Spleen (tissue), 11 donors: ENCODE measurements around the gene NCSTN. TPM values are rescaled to one million over a fixed set of nuclear protein-coding genes. Genes with fewer than 3 reads are reported as not detected.
A peak's percentile ranks its signal among the peaks of the same experiment; 100 is the strongest.

ENCODE experiments used
- DNase-seq: peaks from one replicate; pipeline ENCODE4 v3.0.0-alpha.2; 2020
- H3K27ac ChIP-seq, 8 donors: fragments of 200-600 bp; sonication (generic) in 7 of 8; 1 replicate in 4 of 8; 2 replicates in 4 of 8; pipeline versions ENCODE4 v1.5.0 to v1.8.0; 2016 to 2021; ENCODE audit warnings: inconsistent platforms in 4 of 8, mild to moderate bottlenecking in 4 of 8, moderate library complexity in 1 of 8
- H3K27me3 ChIP-seq, 7 donors: fragments of 200-600 bp; sonication (generic) in 6 of 7; replicated peaks in 1 of 7; 1 replicate in 4 of 7; 2 replicates in 3 of 7; pipeline versions ENCODE4 v1.5.0 to v1.8.0; 2016 to 2021; ENCODE audit warnings: inconsistent platforms in 3 of 7, mild to moderate bottlenecking in 1 of 7
- H3K36me3 ChIP-seq, 6 donors: fragments of 200-600 bp; sonication (generic) in 5 of 6; 1 replicate in 4 of 6; 2 replicates in 2 of 6; pipeline versions ENCODE4 v1.5.0 to v1.8.0; 2016 to 2021; ENCODE audit warnings: inconsistent platforms in 2 of 6
- H3K4me1 ChIP-seq, 6 donors: fragments of 200-600 bp; sonication (generic) in 5 of 6; 1 replicate in 3 of 6; 2 replicates in 3 of 6; pipeline versions ENCODE4 v1.5.0 to v1.8.0; 2016 to 2021; ENCODE audit warnings: inconsistent platforms in 3 of 6
- H3K4me3 ChIP-seq, 8 donors: fragments of 200-600 bp; sonication (generic) in 7 of 8; 1 replicate in 4 of 8; 2 replicates in 4 of 8; pipeline versions ENCODE4 v1.5.0 to v1.8.0; 2016 to 2021; ENCODE audit warnings: inconsistent platforms in 4 of 8, mild to moderate bottlenecking in 4 of 8, moderate library complexity in 2 of 8
- H3K9me3 ChIP-seq, 8 donors: fragments of 200-600 bp; sonication (generic) in 7 of 8; 1 replicate in 4 of 8; 2 replicates in 4 of 8; pipeline versions ENCODE4 v1.5.0 to v1.8.0; 2016 to 2021; ENCODE audit warnings: inconsistent platforms in 4 of 8
- CTCF ChIP-seq, 11 experiments: fragments of 200-600 bp in 7 of 11; fragments of 450-650 bp in 4 of 11; sonication (generic) in 4 of 11; IDR thresholded peaks in 8 of 11; conservative IDR thresholded peaks in 3 of 11; 1 replicate in 7 of 11; 2 replicates in 4 of 11; pipeline versions ENCODE4 v1.4.0 to v1.8.0; 2016 to 2021; ENCODE audit warnings: antibody characterized with exemption in 11 of 11, inconsistent platforms in 4 of 11, mild to moderate bottlenecking in 1 of 11
- POLR2A ChIP-seq, 3 donors: fragments of 450-650 bp; IDR thresholded peaks; one replicate each; pipeline ENCODE4 v1.5.1; 2017; ENCODE audit warnings: antibody characterized with exemption in 3 of 3, mild to moderate bottlenecking in 1 of 3
- POLR2AphosphoS5 ChIP-seq, 3 donors: sonication (generic); formaldehyde crosslinking; IDR thresholded peaks; one replicate each; pipeline ENCODE4 v1.5.1; 2017; ENCODE audit warnings: antibody characterized with exemption in 3 of 3
- WGBS, 5 donors: extraction: QIAGEN DNeasy Blood & Tissue Kit in 3 of 5; methylation state at CpG; one replicate each; pipeline versions ENCODE4 v1.1.5 to v1.1.7; 2013 to 2018; 5-methylcytosine and 5-hydroxymethylcytosine counted together
- intact Hi-C: fragments of 100-400 bp; cut with DNase I; formaldehyde crosslinking; loops from one replicate; pipeline ENCODE4 v1.15.0; 2023; ENCODE audit warnings: low total_unique reads
- polyA plus RNA-seq, 3 donors: library from polyadenylated mRNA; stranded (reverse); fragments of 200-250 nt; gene quantifications; one replicate each; pipeline ENCODE4 v1.2.1, GENCODE V29; 2013
- total RNA-seq, 7 donors: library from RNA; depleted of rRNA in 3 of 7; stranded (reverse); fragments of >200 nt in 3 of 7; fragmentation: NEBNext Ultra II Directional in 4 of 7; extraction: Animal tissue kit (Norgen Biotek cat#: 25700) in 4 of 7; gene quantifications; one replicate each; pipeline versions ENCODE4 v1.1.0 to v1.2.1, GENCODE V29; 2016 to 2021
- donor health status: healthy with polysubstance abuse.
- donor health status: DM: no; HTN: no; CAD: no; lungs with moderate emphysema.
- donor health status: DM: no; HTN: no; CAD: no.
- donor health status: Bipolar disorder and iron deficiency.
- donor health status: healthy.
- donor health status: DM: no; HTN: no; CAD: no.
- donor health status: DM: yes; HTN: yes; CAD: no.

Gene NCSTN
- total and polyA plus RNA-seq, 10 donors: 36.2 to 109 (median 88.4) TPM

DNA sequence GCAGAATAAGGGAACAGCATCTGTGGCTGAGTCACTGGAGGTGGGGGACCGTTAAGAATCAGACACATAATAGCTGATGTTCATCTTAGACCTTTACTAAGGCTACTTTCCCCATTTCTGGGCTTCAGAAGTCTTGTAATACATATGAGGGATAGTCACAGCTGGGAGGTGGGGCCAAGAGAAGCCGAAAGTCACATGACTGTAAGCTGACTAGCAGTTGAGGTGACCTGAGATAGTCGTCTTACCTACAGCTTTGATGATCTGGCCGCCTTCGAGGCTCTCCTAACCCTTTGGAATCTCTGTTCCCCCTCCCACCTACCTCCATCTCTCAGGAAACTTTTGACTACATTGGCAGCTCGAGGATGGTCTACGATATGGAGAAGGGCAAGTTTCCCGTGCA is 9.4 kb downstream of the NCSTN start:
- Histone ChIP-seq H3K4me1 (peaks cover 0 to 9% (median 2%) of the 10 kb centered on the region in 6 donors), H3K9me3 (no peaks in the 10 kb centered on the region), H3K36me3 (peaks cover 19 to 100% (median 98%) of the 10 kb centered on the region in 6 donors), H3K27me3 (no peaks in the 10 kb centered on the region), H3K27ac (no peak overlapping the region), H3K4me3 (no peak overlapping the region)
- DNase-seq: no peak
- TF ChIP-seq POLR2AphosphoS5 (IDR thresholded peaks at IDR 0.05) (no peak), CTCF (IDR thresholded peaks at IDR 0.05 in 8 of 11, conservative IDR thresholded peaks at IDR 0.05 in 3 of 11) (no peak), POLR2A (IDR thresholded peaks at IDR 0.05) (no peak)
- 91 to 95% (median 93%) methylated on average over 8 of the region's 8 CpGs for WGBS, 5 donors
- intact Hi-C loops: no loop called here

DNA sequence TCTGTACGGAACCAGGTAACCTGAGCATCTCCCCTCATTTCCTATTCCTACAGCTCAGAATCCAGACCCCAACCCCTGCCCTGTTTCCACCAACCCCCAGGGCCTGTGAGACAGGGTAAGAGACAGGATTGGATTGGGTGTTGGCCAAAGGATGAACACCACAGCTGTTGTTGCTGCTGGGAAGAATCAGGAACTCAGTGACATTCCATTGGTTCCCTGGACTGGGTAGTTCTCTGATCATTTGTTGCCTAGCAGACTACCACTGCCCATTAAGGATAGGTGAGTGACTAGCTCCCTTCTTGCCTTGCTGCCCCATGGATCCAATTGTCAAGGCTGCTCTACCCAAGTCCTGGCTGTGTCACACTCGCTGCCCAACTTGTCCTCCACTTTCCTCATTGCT is 10.0 kb downstream of the NCSTN start:
- intact Hi-C loops: no loop called here
- no peak for DNase-seq
- TF ChIP-seq POLR2A (IDR thresholded peaks at IDR 0.05) (no peak), CTCF (IDR thresholded peaks at IDR 0.05 in 8 of 11, conservative IDR thresholded peaks at IDR 0.05 in 3 of 11) (no peak), POLR2AphosphoS5 (IDR thresholded peaks at IDR 0.05) (no peak)
- Histone ChIP-seq H3K4me3 (no peak overlapping the region), H3K27ac (no peak overlapping the region), H3K36me3 (peaks cover 19 to 100% (median 100%) of the 10 kb centered on the region in 6 donors), H3K27me3 (no peaks in the 10 kb centered on the region), H3K4me1 (peaks cover 0 to 3% (median 0%) of the 10 kb centered on the region in 6 donors), H3K9me3 (no peaks in the 10 kb centered on the region)
- 93 to 98% (median 94%) methylated on average over 2 of the region's 2 CpGs for WGBS, 5 donors

GRCh38 chr1:160354388-160354985 is 11.3 kb downstream of the NCSTN start:
- intact Hi-C loops: no loop called here
- no peak for DNase-seq
- Histone ChIP-seq H3K27ac (no peak overlapping the region), H3K36me3 (peaks cover 22 to 100% (median 100%) of the 10 kb centered on the region in 6 donors), H3K4me3 (no peak overlapping the region), H3K27me3 (no peaks in the 10 kb centered on the region), H3K9me3 (no peaks in the 10 kb centered on the region), H3K4me1 (no peaks in the 10 kb centered on the region)
- 77 to 98% (median 86%) methylated on average over 4 to 5 of the region's 5 CpGs for WGBS, 5 donors
- peak in 7 of 11 experiments; percentile 10 to 55 (median 34) for TF ChIP-seq CTCF (IDR thresholded peaks at IDR 0.05 in 8 of 11, conservative IDR thresholded peaks at IDR 0.05 in 3 of 11)
- TF ChIP-seq POLR2AphosphoS5 (IDR thresholded peaks at IDR 0.05): no peak

- WGBS, 5 donors: 73 to 88% (median 84%) methylated on average over 7 of the region's 7 CpGs
- intact Hi-C loops: no loop called here
- H3K27ac ChIP-seq: no peak overlapping the region
These were observed 14.3 kb downstream of the NCSTN start for GRCh38 chr1:160357286-160358002.

More at GRCh38 chr1:160357286-160358002, 14.3 kb downstream of the NCSTN start:
- Histone ChIP-seq H3K36me3 (peaks cover 14 to 92% (median 81%) of the 10 kb centered on the region in 6 donors), H3K9me3 (no peaks in the 10 kb centered on the region), H3K27me3 (no peaks in the 10 kb centered on the region), H3K4me3 (no peak overlapping the region), H3K4me1 (no peaks in the 10 kb centered on the region)
- DNase-seq: no peak
- TF ChIP-seq POLR2AphosphoS5 (IDR thresholded peaks at IDR 0.05) (no peak), CTCF (IDR thresholded peaks at IDR 0.05 in 8 of 11, conservative IDR thresholded peaks at IDR 0.05 in 3 of 11) (no peak), POLR2A (IDR thresholded peaks at IDR 0.05) (no peak)
